HepG2 (cell line): ENCODE results near the gene LRRC17. TPM values are rescaled to one million over a fixed set of nuclear protein-coding genes. Genes with fewer than 3 reads are reported as not detected.
A peak's percentile ranks its signal among the peaks of the same experiment; 100 is the strongest.

Source experiments
- ATAC-seq: fragments of 200-7000 bp; cut with Tn5 transposase; 3 replicates; pipeline ENCODE4 v1.9.1; 2020; ENCODE audit warnings: mild to moderate bottlenecking, moderate library complexity
- BruUV-seq: library from RNA; stranded (reverse); fragments of 400-500 nt; replicated peaks from 2 replicates; lab custom pipeline; 2021; lab: Mats Ljungman, UMichigan
- CTCF ChIA-PET: fragments of 300-600 bp; formaldehyde crosslinking; extraction: SDS; loops from one replicate; lab custom pipeline; 2021; ENCODE audit warnings: low total read pairs, inconsistent platforms, low intra/inter-chr PET ratio; lab: Yijun Ruan, JAX
- POLR2A ChIA-PET: fragments of 350-600 bp; sonication (Branson Sonifier 250); formaldehyde crosslinking; loops from one replicate; lab custom pipeline; 2020; ENCODE audit warnings: antibody characterized with exemption, inconsistent platforms; lab: Yijun Ruan, JAX
- DNase-seq: peaks from one replicate; pipeline ENCODE4 v3.0.0-alpha.2; 2015; ENCODE audit warnings: low spot score
- FAIRE-seq: peaks from 3 replicates; lab custom pipeline; 2011; peaks lifted over from hg19 to GRCh38; lab: Jason Lieb, UNC
- H2AFZ ChIP-seq: one replicate; pipeline ENCODE4 v1.6.1; 2011; ENCODE audit warnings: low read length, inconsistent platforms
- H3K27ac ChIP-seq: fragments of 300-600 bp; 3 replicates; pipeline ENCODE4 v1.8.0; 2011; ENCODE audit warnings: mixed run types, mild to moderate bottlenecking, mixed read lengths, low read length, inconsistent platforms; ENCODE audit not compliant: insufficient read depth; ENCODE audit errors: extremely low read length
- H3K27me3 ChIP-seq, 2 experiments: fragments of 200-600 bp in 1 of 2; 2 replicates in 1 of 2; 3 replicates in 1 of 2; pipeline versions ENCODE4 v1.6.0 to v1.8.0; 2011; ENCODE audit warnings: low read length in 2 of 2, mild to moderate bottlenecking in 2 of 2, moderate library complexity in 2 of 2, inconsistent platforms in 1 of 2; ENCODE audit not compliant: insufficient read depth in 2 of 2, control insufficient read depth in 1 of 2
- H3K36me3 ChIP-seq, 2 experiments: fragments of 200-600 bp in 1 of 2; replicated peaks in 1 of 2; 2 replicates in 1 of 2; 3 replicates in 1 of 2; pipeline versions ENCODE4 v1.5.1 to v1.8.0; 2011; ENCODE audit warnings: low read length in 2 of 2, inconsistent platforms in 1 of 2; ENCODE audit not compliant: insufficient read depth in 2 of 2, control insufficient read depth in 1 of 2
- H3K4me1 ChIP-seq: 2 replicates; pipeline ENCODE4 v1.5.1; 2012; ENCODE audit warnings: low read length, inconsistent platforms; ENCODE audit not compliant: insufficient read depth
- H3K4me2 ChIP-seq: 2 replicates; pipeline ENCODE4 v1.6.0; 2011; ENCODE audit warnings: low read depth, low read length, inconsistent platforms
- H3K4me3 ChIP-seq, 3 experiments: fragments of 200-600 bp in 1 of 3; sonication (generic), shearing (Covaris generic) in 1 of 3; replicated peaks in 1 of 3; 2 replicates each; pipeline ENCODE4 v1.5.1; 2011 to 2016; ENCODE audit warnings: low read length in 3 of 3, inconsistent platforms in 2 of 3, low read depth in 2 of 3, mild to moderate bottlenecking in 2 of 3, control low read depth in 1 of 3, mixed read lengths in 1 of 3; ENCODE audit not compliant: insufficient read depth in 1 of 3
- H3K79me2 ChIP-seq: one replicate; pipeline ENCODE4 v1.6.1; 2011; ENCODE audit warnings: low read length, inconsistent platforms; ENCODE audit not compliant: insufficient read depth
- H3K9ac ChIP-seq: 2 replicates; pipeline ENCODE4 v1.6.0; 2011; ENCODE audit warnings: mild to moderate bottlenecking, low read depth, low read length, inconsistent platforms; ENCODE audit not compliant: insufficient read depth
- H3K9me3 ChIP-seq: 2 replicates; pipeline ENCODE4 v1.5.1; 2012; ENCODE audit warnings: mild to moderate bottlenecking, low read length
- H4K20me1 ChIP-seq: 2 replicates; pipeline ENCODE4 v1.6.0; 2011; ENCODE audit warnings: inconsistent platforms, mild to moderate bottlenecking, low read length, moderate library complexity; ENCODE audit not compliant: insufficient read depth
- EP300 ChIP-seq, 3 experiments: sonication (generic) in 1 of 3; formaldehyde crosslinking in 1 of 3; IDR thresholded peaks; 2 replicates each; pipeline versions ENCODE4 v1.5.1 to v1.6.1; 2011 to 2020; ENCODE audit warnings: low read depth in 2 of 3, low read length in 2 of 3, borderline replicate concordance in 1 of 3, improper control_type of control experiment in 1 of 3, mild to moderate bottlenecking in 1 of 3, missing genetic modification reagents in 1 of 3, moderate library complexity in 1 of 3
- SOX6 ChIP-seq, 2 experiments: fragments of 450-650 bp in 1 of 2; sonication (generic) in 1 of 2; formaldehyde crosslinking in 1 of 2; IDR thresholded peaks; 2 replicates each; pipeline versions ENCODE4 v1.4.0 to v1.6.1; 2017 to 2020; ENCODE audit warnings: antibody characterized with exemption in 1 of 2, mild to moderate bottlenecking in 1 of 2, missing genetic modification reagents in 1 of 2
- ZNF12 ChIP-seq: sonication (generic); formaldehyde crosslinking; IDR thresholded peaks from 2 replicates; pipeline ENCODE4 v1.5.0; 2020; ENCODE audit warnings: missing genetic modification reagents
- ZNF562 ChIP-seq: sonication (generic); formaldehyde crosslinking; IDR thresholded peaks from 2 replicates; pipeline ENCODE4 v1.8.0; 2022; ENCODE audit warnings: missing genetic modification reagents, borderline replicate concordance
- ZNF607 ChIP-seq: sonication (generic); formaldehyde crosslinking; IDR thresholded peaks from 2 replicates; pipeline ENCODE4 v1.5.1; 2020; ENCODE audit warnings: missing genetic modification reagents, mild to moderate bottlenecking, borderline replicate concordance
- ZNF784 ChIP-seq: sonication (generic); formaldehyde crosslinking; IDR thresholded peaks from 2 replicates; pipeline ENCODE4 v1.5.1; 2020; ENCODE audit warnings: missing genetic modification reagents, mild to moderate bottlenecking, borderline replicate concordance
- ZNF883 ChIP-seq: sonication (generic); formaldehyde crosslinking; IDR thresholded peaks from 2 replicates; pipeline ENCODE4 v1.5.1; 2020; ENCODE audit warnings: mild to moderate bottlenecking, missing genetic modification reagents; ENCODE audit errors: not compliant biosample characterization
- WGBS: methylation state at CpG from one replicate; pipeline ENCODE4 v1.1.6; 2017; ENCODE audit warnings: low lambda C conversion rate; 5-methylcytosine and 5-hydroxymethylcytosine counted together
- in situ Hi-C: cut with HindIII; loops from 2 replicates; pipeline ENCODE4 v1.10.0; 2017; ENCODE audit warnings: low pct_unique_long_range_greater_than_20kb; ENCODE audit not compliant: extremely low pct_ligation_motif_present
- intact Hi-C: fragments of 100-400 bp; cut with micrococcal nuclease; formaldehyde crosslinking; loops from one replicate; pipeline ENCODE4 v1.10.0; 2022; ENCODE audit not compliant: unreplicated experiment
- polyA plus RNA-seq, 8 experiments: library from polyadenylated mRNA; depleted of rRNA in 3 of 8; stranded (reverse) in 7 of 8; unstranded in 1 of 8; fragments of >200 nt; fragmentation: Illumina TruSeq in 4 of 8; extraction: Trizol in 4 of 8; gene quantifications; 2 replicates each; pipeline versions ENCODE4 v1.2.1 to v1.2.3, GENCODE V29; 2011 to 2016; ENCODE audit warnings: low read depth in 4 of 8, missing spikeins in 1 of 8, mixed read lengths in 1 of 8; ENCODE audit not compliant: insufficient read depth in 1 of 8
- total RNA-seq, 5 experiments: library from RNA; depleted of rRNA; stranded (reverse); fragments of >200 nt; fragmentation: Illumina TruSeq; extraction: Trizol; gene quantifications; 2 replicates each; pipeline ENCODE4 v1.2.3, GENCODE V29; 2016; ENCODE audit warnings: low read depth in 1 of 5

LRRC17 gene
- total and polyA plus RNA-seq, 2 of the 13 experiments (the other 11 are each of a cell fraction or from before 2014, with no cell fraction given) = 0.20 to 0.66 TPM

- TF ChIP-seq SOX6 (IDR thresholded peaks at IDR 0.05) (no peak), SOX6 (CRISPR knock-in tag; IDR thresholded peaks at IDR 0.05) (peak; percentile 58; the same call in 1 of the 2 replicates), EP300 (IDR thresholded peaks at IDR 0.05; ENCODE audit: low read depth in 2 of 2, low read length in 2 of 2) (peak in 1 of 2 experiments; percentile 85; a peak in 2 of 4 replicates), EP300 (CRISPR knock-in tag; IDR thresholded peaks at IDR 0.05; ENCODE audit: borderline replicate concordance) (no peak; the same call in 1 of the 2 replicates), ZNF562 (no peak), ZNF607 (CRISPR knock-in tag) (no peak)
These were observed 38.5 kb upstream of the LRRC17 start (continued) for GRCh38 chr7:102874166-102874829.

DNA sequence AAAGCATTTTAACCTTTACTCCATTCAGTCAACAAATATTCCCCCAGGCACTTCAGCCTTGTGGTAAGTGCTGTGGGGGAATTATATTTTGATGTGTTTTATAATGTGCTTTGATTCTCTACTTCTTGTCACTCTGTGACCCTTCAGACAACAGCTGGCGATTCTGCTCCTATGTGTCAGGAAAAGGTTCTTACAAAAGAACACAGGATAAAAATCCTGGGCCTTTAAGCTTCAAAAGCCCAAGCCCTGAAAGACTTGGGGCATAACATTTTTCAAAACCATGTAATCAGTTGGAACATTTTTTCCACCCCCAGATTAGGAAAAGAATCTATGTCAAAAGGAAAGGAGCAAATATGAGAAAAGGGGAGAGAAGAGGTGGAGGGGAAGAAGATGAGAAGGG lies 37.8 kb upstream of the LRRC17 start:
- intact Hi-C loops = no loop called here
- H3K36me3 ChIP-seq = no peaks in the 10 kb centered on the region
- TF ChIP-seq ZNF12 (no peak), ZNF883 (CRISPR knock-in tag) (no peak), ZNF784 (CRISPR knock-in tag) (no peak)
- TF ChIP-seq, all 625 proteins: peak for 0
- peaks cover 57% of the 10 kb centered on the region for H3K4me1 ChIP-seq
- no peak overlapping the region for H3K4me2 ChIP-seq
- no peak overlapping the region for H2AFZ ChIP-seq
- WGBS = 97% methylated on average over 1 of the region's 1 CpG
- H3K9ac ChIP-seq = no peak overlapping the region
- H3K79me2 ChIP-seq = no peaks in the 10 kb centered on the region
- H3K27me3 ChIP-seq = no peaks in the 10 kb centered on the region; a peak in 1 of 5 replicates
- H3K27ac ChIP-seq = peak overlapping the region; percentile 62
- H3K9me3 ChIP-seq = no peaks in the 10 kb centered on the region
- ATAC-seq = no peak
- ChIA-PET CTCF (no interaction called here), POLR2A (interaction anchor here (1.8 to 2.5 kb wide), 2 partner anchors 163 to 200 kb away, joined by 5 to 7 read pairs; partner anchors contain the start of genes ARMC10 and FBXL13)
- no peak for FAIRE-seq
- in situ Hi-C loops = no loop called here
- no peak overlapping the region for H3K4me3 ChIP-seq
- no peaks in the 10 kb centered on the region for H4K20me1 ChIP-seq
- DNase-seq = no peak
- no TSS peak for BruUV-seq
